WERI-Rb-1 (cell line): Measurements from ENCODE around the gene INF2.

Experiments used
- DNase-seq: peaks from one replicate; pipeline ENCODE4 v3.0.0-alpha.2; 2020
- H3K27ac ChIP-seq: fragments of 250-450 bp; sonication (Bioruptor Pico); 2 replicates; pipeline ENCODE4 v1.5.1; 2020; ENCODE audit warnings: mild to moderate bottlenecking, moderate library complexity
- H3K27me3 ChIP-seq: fragments of 250-450 bp; sonication (Bioruptor Pico); 2 replicates; pipeline ENCODE4 v1.5.1; 2021; ENCODE audit warnings: mild to moderate bottlenecking, low read depth, moderate library complexity; ENCODE audit not compliant: insufficient read depth, severe bottlenecking
- H3K36me3 ChIP-seq: fragments of 250-450 bp; sonication (Bioruptor Pico); 2 replicates; pipeline ENCODE4 v1.5.1; 2020; ENCODE audit warnings: mild to moderate bottlenecking, moderate library complexity
- H3K4me3 ChIP-seq: 2 replicates; pipeline ENCODE4 v1.5.1; 2011; ENCODE audit warnings: low read depth, mild to moderate bottlenecking, control low read depth, low read length
- H3K9me3 ChIP-seq: fragments of 250-450 bp; sonication (Bioruptor Pico); 2 replicates; pipeline ENCODE4 v1.5.1; 2021; ENCODE audit warnings: mild to moderate bottlenecking, moderate library complexity; ENCODE audit not compliant: severe bottlenecking
- TF ChIP-seq, protein P1 (sequence below): IDR thresholded peaks from 2 replicates; pipeline ENCODE4 v1.5.1; 2011; ENCODE audit warnings: low read depth, mild to moderate bottlenecking, control low read depth, inconsistent platforms, low read length

The INF2 gene

GRCh38 chr14:104722938-104723650 lies 33.7 kb downstream of the INF2 start:
- DNase-seq = no peak
- Histone ChIP-seq H3K36me3 (no peaks in the 10 kb centered on the region; the same call in 1 of the 2 replicates), H3K4me3 (no peak overlapping the region), H3K27me3 (no peaks in the 10 kb centered on the region), H3K27ac (peak overlapping the region; percentile 14; the same call in 1 of the 2 replicates), H3K9me3 (no peaks in the 10 kb centered on the region)
- TF ChIP-seq, protein P1, sequence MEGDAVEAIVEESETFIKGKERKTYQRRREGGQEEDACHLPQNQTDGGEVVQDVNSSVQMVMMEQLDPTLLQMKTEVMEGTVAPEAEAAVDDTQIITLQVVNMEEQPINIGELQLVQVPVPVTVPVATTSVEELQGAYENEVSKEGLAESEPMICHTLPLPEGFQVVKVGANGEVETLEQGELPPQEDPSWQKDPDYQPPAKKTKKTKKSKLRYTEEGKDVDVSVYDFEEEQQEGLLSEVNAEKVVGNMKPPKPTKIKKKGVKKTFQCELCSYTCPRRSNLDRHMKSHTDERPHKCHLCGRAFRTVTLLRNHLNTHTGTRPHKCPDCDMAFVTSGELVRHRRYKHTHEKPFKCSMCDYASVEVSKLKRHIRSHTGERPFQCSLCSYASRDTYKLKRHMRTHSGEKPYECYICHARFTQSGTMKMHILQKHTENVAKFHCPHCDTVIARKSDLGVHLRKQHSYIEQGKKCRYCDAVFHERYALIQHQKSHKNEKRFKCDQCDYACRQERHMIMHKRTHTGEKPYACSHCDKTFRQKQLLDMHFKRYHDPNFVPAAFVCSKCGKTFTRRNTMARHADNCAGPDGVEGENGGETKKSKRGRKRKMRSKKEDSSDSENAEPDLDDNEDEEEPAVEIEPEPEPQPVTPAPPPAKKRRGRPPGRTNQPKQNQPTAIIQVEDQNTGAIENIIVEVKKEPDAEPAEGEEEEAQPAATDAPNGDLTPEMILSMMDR = no peak

- Histone ChIP-seq H3K27ac (peak within 1 kb of the TSS; percentile 72), H3K36me3 (no peaks in the 10 kb centered on the region; the same call in 1 of the 2 replicates), H3K9me3 (no peaks in the 10 kb centered on the region), H3K27me3 (no peaks in the 10 kb centered on the region), H3K4me3 (peak within 1 kb of the TSS; percentile 41)
- TF ChIP-seq, protein P1 = peak; percentile 94
- peak; percentile 62 for DNase-seq
Measured at GRCh38 chr14:104723651-104724406, 34.4 kb downstream of the INF2 start, which contains the start of gene ADSS1. ADSS1 (plus strand) TSS chr14:104724229; CDS start chr14:104724271, 42 bp downstream.

DNA sequence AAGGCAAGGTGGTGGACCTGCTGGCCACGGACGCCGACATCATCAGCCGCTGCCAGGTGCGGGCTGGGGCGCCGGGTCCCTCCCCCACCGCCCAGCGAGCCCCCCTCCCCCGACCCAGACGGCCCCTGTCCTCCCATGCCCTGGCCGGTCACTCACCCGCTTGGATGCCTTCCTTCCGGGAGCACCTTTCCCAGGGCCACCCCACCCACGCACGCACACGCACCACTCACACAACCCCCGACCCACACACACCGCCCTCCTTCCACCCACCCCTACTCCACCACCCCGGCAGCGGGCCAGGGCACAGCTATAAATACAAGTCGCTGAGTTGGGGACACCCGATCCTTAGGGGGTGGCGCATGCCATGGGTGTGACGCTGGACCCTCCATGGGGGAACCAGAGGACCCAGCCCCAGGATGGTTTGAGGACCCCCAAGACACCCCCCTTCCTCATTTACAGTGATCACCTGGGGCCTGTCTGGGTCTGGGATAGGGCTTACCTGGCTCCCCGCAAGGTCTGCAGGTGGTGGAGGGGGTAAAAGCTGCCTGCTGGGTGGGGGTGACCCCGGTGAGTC lies 35.1 kb downstream of the INF2 start:
- TF ChIP-seq, protein P1 = no peak
- peak; percentile 40 for DNase-seq
- Histone ChIP-seq H3K27me3 (no peaks in the 10 kb centered on the region), H3K27ac (peak overlapping the region; percentile 72), H3K9me3 (no peaks in the 10 kb centered on the region), H3K4me3 (peak overlapping the region; percentile 41), H3K36me3 (no peaks in the 10 kb centered on the region; the same call in 1 of the 2 replicates)

- H3K9me3 ChIP-seq = no peaks in the 10 kb centered on the region
- no peaks in the 10 kb centered on the region for H3K27me3 ChIP-seq
- H3K36me3 ChIP-seq = no peaks in the 10 kb centered on the region
- TF ChIP-seq, protein P1 = peak; percentile 23; the same call in 1 of the 2 replicates
- H3K4me3 ChIP-seq = peak overlapping the region; percentile 41
- H3K27ac ChIP-seq = no peak overlapping the region
- DNase-seq = no peak
Measured at GRCh38 chr14:104724981-104725771, 35.8 kb downstream of the INF2 start.

DNA sequence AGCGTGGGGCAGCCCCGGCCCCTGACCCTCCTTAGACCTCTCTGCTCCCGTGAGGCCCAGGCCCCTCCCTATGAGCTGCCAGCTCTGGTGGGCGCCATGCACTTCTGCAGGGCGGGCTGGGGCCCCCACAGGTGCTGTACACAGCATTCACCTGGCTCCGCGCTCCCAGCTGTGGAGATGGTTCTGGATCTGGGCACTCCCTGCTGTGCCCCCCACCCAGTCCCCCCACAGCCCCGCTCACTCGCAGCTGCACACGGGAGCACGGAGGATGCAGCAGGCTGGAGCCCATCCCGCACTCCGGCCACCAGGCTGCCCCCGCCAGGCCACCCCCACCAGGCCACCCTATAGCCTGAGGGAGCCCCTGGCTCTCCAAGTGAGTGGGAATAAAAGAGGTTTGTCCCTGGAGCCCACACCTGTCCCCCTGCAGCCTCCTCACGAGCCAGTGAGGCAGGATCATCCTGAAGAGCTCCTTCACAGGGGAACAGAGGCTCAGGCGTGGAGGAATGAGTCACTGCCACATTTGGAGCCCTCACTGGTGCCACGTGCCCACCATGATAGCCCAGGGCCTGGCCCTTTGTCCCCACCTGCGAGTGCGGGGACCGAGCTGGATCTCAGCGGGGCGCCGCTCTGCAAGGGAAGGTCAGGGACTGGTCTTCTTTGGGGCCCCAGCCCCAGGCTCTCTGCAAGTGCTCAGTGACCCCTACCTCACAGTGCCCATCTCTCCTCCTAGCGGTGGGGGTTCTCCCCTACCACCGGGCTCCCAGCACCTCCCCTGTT lies 36.5 kb downstream of the INF2 start:
- no peak overlapping the region for H3K27ac ChIP-seq
- DNase-seq = no peak
- H3K36me3 ChIP-seq = no peaks in the 10 kb centered on the region
- TF ChIP-seq, protein P1 = no peak
- H3K9me3 ChIP-seq = no peaks in the 10 kb centered on the region
- H3K4me3 ChIP-seq = no peak overlapping the region
- no peaks in the 10 kb centered on the region for H3K27me3 ChIP-seq
